22Rv1 (cell line): ENCODE results near the gene DRD2.

ENCODE experiments used
- H3K27ac ChIP-seq: fragments of 450-650 bp; 2 replicates; pipeline ENCODE4 v1.5.1; 2017
- ZFX ChIP-seq: fragments of 450-650 bp; IDR thresholded peaks from 2 replicates; pipeline ENCODE4 v1.6.1; 2017; ENCODE audit warnings: antibody characterized with exemption, borderline replicate concordance
- TF ChIP-seq, protein P1 (sequence below): fragments of 450-650 bp; IDR thresholded peaks from 2 replicates; pipeline ENCODE4 v1.5.1; 2017; ENCODE audit warnings: mild to moderate bottlenecking

Gene DRD2

GRCh38 chr11:113496026-113496651, 20.9 kb upstream of the DRD2 start:
- H3K27ac ChIP-seq = no peak overlapping the region
- TF ChIP-seq, protein P1, sequence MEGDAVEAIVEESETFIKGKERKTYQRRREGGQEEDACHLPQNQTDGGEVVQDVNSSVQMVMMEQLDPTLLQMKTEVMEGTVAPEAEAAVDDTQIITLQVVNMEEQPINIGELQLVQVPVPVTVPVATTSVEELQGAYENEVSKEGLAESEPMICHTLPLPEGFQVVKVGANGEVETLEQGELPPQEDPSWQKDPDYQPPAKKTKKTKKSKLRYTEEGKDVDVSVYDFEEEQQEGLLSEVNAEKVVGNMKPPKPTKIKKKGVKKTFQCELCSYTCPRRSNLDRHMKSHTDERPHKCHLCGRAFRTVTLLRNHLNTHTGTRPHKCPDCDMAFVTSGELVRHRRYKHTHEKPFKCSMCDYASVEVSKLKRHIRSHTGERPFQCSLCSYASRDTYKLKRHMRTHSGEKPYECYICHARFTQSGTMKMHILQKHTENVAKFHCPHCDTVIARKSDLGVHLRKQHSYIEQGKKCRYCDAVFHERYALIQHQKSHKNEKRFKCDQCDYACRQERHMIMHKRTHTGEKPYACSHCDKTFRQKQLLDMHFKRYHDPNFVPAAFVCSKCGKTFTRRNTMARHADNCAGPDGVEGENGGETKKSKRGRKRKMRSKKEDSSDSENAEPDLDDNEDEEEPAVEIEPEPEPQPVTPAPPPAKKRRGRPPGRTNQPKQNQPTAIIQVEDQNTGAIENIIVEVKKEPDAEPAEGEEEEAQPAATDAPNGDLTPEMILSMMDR = no peak
- no peak for TF ChIP-seq ZFX

- no peak for TF ChIP-seq ZFX
- TF ChIP-seq, protein P1 = no peak
- no peak overlapping the region for H3K27ac ChIP-seq
These were observed 18.8 kb upstream of the DRD2 start for GRCh38 chr11:113494021-113494420.

DNA sequence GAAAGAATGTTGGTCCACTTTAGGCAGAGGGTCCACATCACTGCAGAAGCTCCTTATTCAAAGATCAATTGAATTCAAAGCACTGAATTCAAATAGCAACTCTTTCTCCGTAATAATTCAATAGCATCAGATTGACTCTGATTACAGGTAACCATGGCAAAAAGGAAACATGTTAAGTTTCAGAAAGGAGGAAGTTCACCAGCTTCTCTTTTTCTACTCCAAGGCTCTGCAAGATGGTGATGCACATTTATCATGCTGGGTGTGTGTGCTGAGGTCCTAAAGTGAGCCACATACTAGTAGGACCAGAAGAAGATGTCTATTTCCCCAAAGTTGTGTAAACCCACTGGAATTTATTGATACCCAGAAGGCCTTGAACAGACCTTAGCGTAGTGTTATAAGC, 18.0 kb upstream of the DRD2 start:
- TF ChIP-seq, protein P1 = no peak
- no peak for TF ChIP-seq ZFX
- H3K27ac ChIP-seq = no peak overlapping the region

DNA sequence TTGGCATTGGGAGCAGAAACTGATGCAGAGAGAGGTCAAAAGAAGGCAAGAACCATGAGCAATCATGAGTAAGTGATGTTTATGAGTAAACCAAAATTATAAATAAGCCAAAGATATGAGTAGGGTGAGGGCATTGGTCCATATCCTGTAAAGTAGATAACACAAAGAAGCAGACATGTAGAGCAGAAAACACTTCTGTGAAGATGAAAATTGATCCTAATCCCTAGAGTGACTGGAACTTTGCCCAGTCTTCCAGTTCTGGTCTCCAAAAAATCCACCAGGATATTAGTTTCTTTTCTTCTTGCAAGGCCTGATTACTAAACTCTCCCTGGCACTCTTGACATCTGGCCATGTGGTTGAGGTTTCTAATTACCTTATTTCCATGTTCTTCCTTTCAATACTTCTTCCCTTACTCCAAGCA, 13.7 kb upstream of the DRD2 start:
- H3K27ac ChIP-seq = no peak overlapping the region
- TF ChIP-seq ZFX = no peak
- TF ChIP-seq, protein P1 = no peak

GRCh38 chr11:113487622-113488021, 12.4 kb upstream of the DRD2 start:
- H3K27ac ChIP-seq = no peak overlapping the region
- no peak for TF ChIP-seq ZFX
- TF ChIP-seq, protein P1 = no peak

- TF ChIP-seq, protein P1 = no peak
- no peak for TF ChIP-seq ZFX
- H3K27ac ChIP-seq = no peak overlapping the region
These were observed 9.0 kb upstream of the DRD2 start for GRCh38 chr11:113484223-113484622.

DNA sequence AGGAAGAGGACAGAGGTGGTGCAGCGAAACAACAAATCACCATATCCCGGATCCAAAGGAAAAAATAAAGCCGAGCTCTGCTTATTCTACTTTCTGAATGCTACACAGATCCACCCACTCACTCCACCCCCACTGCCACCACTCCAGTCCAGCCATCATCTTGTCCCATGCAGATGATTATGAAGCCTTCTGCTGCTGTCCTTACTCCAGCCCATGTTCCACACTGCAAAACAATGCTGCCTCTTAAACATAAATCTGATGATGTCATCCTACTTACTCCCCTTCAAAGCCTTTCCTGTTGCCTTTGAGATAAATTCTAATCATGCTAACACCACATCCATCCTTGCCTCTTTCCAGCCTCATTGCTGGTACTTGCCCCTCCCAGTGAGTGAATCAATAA, 6.5 kb upstream of the DRD2 start:
- H3K27ac ChIP-seq = no peak overlapping the region
- TF ChIP-seq, protein P1 = no peak
